HEK293T (cell line): ENCODE results near the gene CA10.

Experiments
- ARNT ChIP-seq: fragments of 450-650 bp; IDR thresholded peaks from 2 replicates; pipeline ENCODE4 v1.6.1; 2017; ENCODE audit warnings: mild to moderate bottlenecking
- BHLHE40 ChIP-seq: fragments of 450-650 bp; IDR thresholded peaks from 2 replicates; pipeline ENCODE4 v1.6.1; 2016; ENCODE audit warnings: mild to moderate bottlenecking, moderate library complexity, borderline replicate concordance
- CTBP1 ChIP-seq: fragments of 450-650 bp; IDR thresholded peaks from 2 replicates; pipeline ENCODE4 v1.6.1; 2016; ENCODE audit warnings: borderline replicate concordance
- ELF4 ChIP-seq: fragments of 450-650 bp; IDR thresholded peaks from 2 replicates; pipeline ENCODE4 v1.6.1; 2017; ENCODE audit warnings: antibody characterized with exemption
- FOXA1 ChIP-seq: fragments of 450-650 bp; IDR thresholded peaks from 2 replicates; pipeline ENCODE4 v1.6.1; 2016; ENCODE audit warnings: mild to moderate bottlenecking
- FOXK2 ChIP-seq: fragments of 450-650 bp; IDR thresholded peaks from 2 replicates; pipeline ENCODE4 v1.6.1; 2016; ENCODE audit warnings: mild to moderate bottlenecking
- FOXM1 ChIP-seq: fragments of 450-650 bp; IDR thresholded peaks from 2 replicates; pipeline ENCODE4 v1.6.1; 2017; ENCODE audit warnings: mild to moderate bottlenecking, borderline replicate concordance
- PKNOX1 ChIP-seq: fragments of 450-650 bp; IDR thresholded peaks from 2 replicates; pipeline ENCODE4 v1.6.1; 2016
- SP1 ChIP-seq: fragments of 450-650 bp; IDR thresholded peaks from 2 replicates; pipeline ENCODE4 v1.6.1; 2017
- SUZ12 ChIP-seq: fragments of 450-650 bp; IDR thresholded peaks from 2 replicates; pipeline ENCODE4 v1.6.1; 2016; ENCODE audit warnings: mild to moderate bottlenecking
- TARDBP ChIP-seq: fragments of 450-650 bp; IDR thresholded peaks from 2 replicates; pipeline ENCODE4 v1.6.1; 2016
- ZNF384 ChIP-seq: fragments of 450-650 bp; IDR thresholded peaks from 2 replicates; pipeline ENCODE4 v1.6.1; 2016

GRCh38 chr17:51706093-51706492 is 452.4 kb downstream of the CA10 start:
- TF ChIP-seq SUZ12: no peak
- no peak for TF ChIP-seq SP1
- TF ChIP-seq PKNOX1: no peak
- TF ChIP-seq ZNF384: no peak
- TF ChIP-seq FOXA1: no peak
- no peak for TF ChIP-seq FOXM1
- TF ChIP-seq FOXK2: no peak
- no peak for TF ChIP-seq BHLHE40
- TF ChIP-seq CTBP1: no peak
- TF ChIP-seq ARNT: no peak
- no peak for TF ChIP-seq TARDBP
- TF ChIP-seq ELF4: no peak
